CD14-positive monocyte (primary cell): ENCODE results near the gene PCGF3. TPM values are rescaled to one million over a fixed set of nuclear protein-coding genes. Genes with fewer than 3 reads are reported as not detected.
A peak's percentile ranks its signal among the peaks of the same experiment; 100 is the strongest.

Source experiments
- DNase-seq, 3 donors: peaks; one replicate each; pipeline ENCODE4 v3.0.0-alpha.2; 2011 to 2022
- H2AFZ ChIP-seq: 2 replicates; pipeline ENCODE4 v1.6.0; 2012; ENCODE audit warnings: mild to moderate bottlenecking, low read depth, low read length, inconsistent platforms; ENCODE audit not compliant: insufficient read depth, poor library complexity, severe bottlenecking
- H3K27ac ChIP-seq, 2 donors: 1 replicate in 1 of 2; 2 replicates in 1 of 2; pipeline ENCODE4 v1.5.1; 2012 to 2013; ENCODE audit warnings: low read length in 2 of 2, control low read depth in 1 of 2, inconsistent platforms in 1 of 2, low read depth in 1 of 2, mild to moderate bottlenecking in 1 of 2
- H3K27me3 ChIP-seq, 2 donors: one replicate each; pipeline versions ENCODE4 v1.6.0 to v1.6.1; 2011 to 2013; ENCODE audit warnings: low read length in 2 of 2; ENCODE audit not compliant: control insufficient read depth in 2 of 2, insufficient read depth in 2 of 2
- H3K36me3 ChIP-seq, 2 donors: replicated peaks in 1 of 2; 1 replicate in 1 of 2; 2 replicates in 1 of 2; pipeline versions ENCODE4 v1.5.1 to v1.6.1; 2012 to 2013; ENCODE audit warnings: low read length in 2 of 2, control low read depth in 1 of 2, inconsistent platforms in 1 of 2, mild to moderate bottlenecking in 1 of 2; ENCODE audit not compliant: insufficient read depth in 2 of 2, control insufficient read depth in 1 of 2
- H3K4me1 ChIP-seq, 2 donors: 1 replicate in 1 of 2; 2 replicates in 1 of 2; pipeline versions ENCODE4 v1.5.1 to v1.6.1; 2012 to 2013; ENCODE audit warnings: low read length in 2 of 2, control low read depth in 1 of 2, inconsistent platforms in 1 of 2, mild to moderate bottlenecking in 1 of 2, moderate library complexity in 1 of 2; ENCODE audit not compliant: insufficient read depth in 2 of 2, control insufficient read depth in 1 of 2
- H3K4me2 ChIP-seq: replicated peaks from 2 replicates; pipeline ENCODE3; 2012; ENCODE audit warnings: low read length, moderate library complexity, mild to moderate bottlenecking; ENCODE audit not compliant: poor library complexity, severe bottlenecking; ENCODE audit errors: extremely low read depth
- H3K4me3 ChIP-seq, 3 experiments: fragments of 200-600 bp in 1 of 3; sonication (generic) in 1 of 3; replicated peaks in 1 of 3; 1 replicate in 2 of 3; 2 replicates in 1 of 3; pipeline ENCODE4 v1.5.1; 2011 to 2013; ENCODE audit warnings: low read length in 3 of 3, mild to moderate bottlenecking in 3 of 3, control low read depth in 2 of 3, low read depth in 2 of 3, inconsistent platforms in 1 of 3, moderate library complexity in 1 of 3
- H3K79me2 ChIP-seq: 2 replicates; pipeline ENCODE4 v1.6.0; 2012; ENCODE audit warnings: mild to moderate bottlenecking, control low read depth, inconsistent platforms, low read length, moderate library complexity; ENCODE audit not compliant: insufficient read depth
- H3K9ac ChIP-seq: 2 replicates; pipeline ENCODE4 v1.6.0; 2017; ENCODE audit warnings: low read length, mild to moderate bottlenecking; ENCODE audit not compliant: insufficient read depth, poor library complexity, severe bottlenecking
- H3K9me3 ChIP-seq, 2 donors: replicated peaks in 1 of 2; 1 replicate in 1 of 2; 2 replicates in 1 of 2; pipeline versions ENCODE4 v1.5.1 to v1.6.1; 2012 to 2013; ENCODE audit warnings: low read length in 2 of 2, control low read depth in 1 of 2; ENCODE audit not compliant: control insufficient read depth in 1 of 2, insufficient read depth in 1 of 2
- H4K20me1 ChIP-seq: 2 replicates; pipeline ENCODE4 v1.6.0; 2012; ENCODE audit warnings: mild to moderate bottlenecking, low read length, control low read depth, moderate library complexity; ENCODE audit not compliant: insufficient read depth
- H3K27ac Mint-ChIP-seq, 7 donors: one replicate each; pipeline ENCODE4 v1.8.0; 2020; ENCODE audit warnings: mild to moderate bottlenecking in 7 of 7, mixed read lengths in 7 of 7, moderate library complexity in 6 of 7, inconsistent platforms in 2 of 7
- H3K27me3 Mint-ChIP-seq, 3 donors: one replicate each; pipeline ENCODE4 v1.8.0; 2021 to 2022; ENCODE audit warnings: low read depth in 3 of 3, mild to moderate bottlenecking in 3 of 3, mixed read lengths in 3 of 3, moderate library complexity in 3 of 3, inconsistent platforms in 1 of 3
- H3K36me3 Mint-ChIP-seq, 2 donors: one replicate each; pipeline ENCODE4 v1.8.0; 2020; ENCODE audit warnings: mixed read lengths in 2 of 2, inconsistent platforms in 1 of 2, mild to moderate bottlenecking in 1 of 2
- H3K4me1 Mint-ChIP-seq: one replicate; pipeline ENCODE4 v1.8.0; 2020; ENCODE audit warnings: mild to moderate bottlenecking, mixed read lengths
- H3K4me3 Mint-ChIP-seq, 2 donors: one replicate each; pipeline ENCODE4 v1.8.0; 2020; ENCODE audit warnings: mild to moderate bottlenecking in 2 of 2, mixed read lengths in 2 of 2, moderate library complexity in 1 of 2
- H3K9me3 Mint-ChIP-seq, 7 donors: one replicate each; pipeline ENCODE4 v1.8.0; 2020 to 2022; ENCODE audit warnings: mixed read lengths in 7 of 7, mild to moderate bottlenecking in 6 of 7, moderate library complexity in 6 of 7, inconsistent platforms in 2 of 7
- WGBS: methylation state at CpG from one replicate; pipeline ENCODE4 v1.1.5; 2013; ENCODE audit warnings: missing lambda C conversion rate; ENCODE audit not compliant: insufficient coverage; 5-methylcytosine and 5-hydroxymethylcytosine counted together
- intact Hi-C, 2 donors: fragments of 100-400 bp; cut with micrococcal nuclease; formaldehyde crosslinking; loops; one replicate each; pipeline versions ENCODE4 v1.15.0 to v1.15.1; 2023
- polyA plus RNA-seq, 3 donors: library from polyadenylated mRNA; depleted of rRNA in 1 of 3; unstranded in 2 of 3; stranded (reverse) in 1 of 3; fragments of 300-500 nt in 2 of 3; fragments of >200 nt in 1 of 3; fragmentation: Illumina TruSeq in 2 of 3; gene quantifications; 1 replicate in 2 of 3; 2 replicates in 1 of 3; pipeline ENCODE4 v1.2.3, GENCODE V29; 2012 to 2021
- TF ChIP-seq, protein P1 (sequence below): fragments of 200-600 bp; IDR thresholded peaks from one replicate; pipeline ENCODE4 v1.8.0; 2022; ENCODE audit warnings: antibody characterized with exemption, mild to moderate bottlenecking

The PCGF3 gene
- polyA plus RNA-seq, 3 donors = 7.0 to 163 (median 8.3) TPM

DNA sequence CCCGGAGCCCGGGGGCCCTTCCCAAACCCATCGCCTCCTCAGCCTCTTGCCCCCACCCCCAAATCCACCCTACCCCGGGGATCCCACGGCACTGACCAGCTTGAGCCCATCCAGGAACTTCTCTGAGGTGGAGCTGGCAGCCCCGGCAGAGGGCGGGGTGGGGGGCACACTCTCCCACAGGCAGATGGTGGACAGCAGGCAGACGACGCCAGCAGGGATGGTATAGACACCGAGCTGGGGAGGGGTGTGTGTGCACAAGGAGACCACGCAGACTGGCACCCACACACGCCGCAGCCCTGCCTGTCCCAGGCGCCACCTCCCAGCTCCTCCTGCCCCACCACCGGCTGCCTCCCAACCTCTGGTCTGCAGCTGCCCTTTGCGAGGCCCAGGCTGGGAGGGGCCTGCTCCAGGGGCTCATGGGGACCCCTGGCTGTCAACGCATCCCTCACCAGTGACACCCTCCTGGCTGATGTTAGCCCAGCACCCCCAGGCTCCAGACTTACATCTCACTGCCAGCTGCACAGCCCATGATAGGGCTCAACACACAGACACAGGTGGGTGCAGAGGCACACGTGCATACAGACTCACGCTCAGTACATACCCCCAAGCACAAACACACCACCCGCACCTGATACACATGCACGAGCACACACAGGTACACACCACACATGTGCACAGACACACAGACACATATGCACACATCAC lies 20.9 kb upstream of the PCGF3 start:
- Histone ChIP-seq H4K20me1 (peaks cover 45% of the 10 kb centered on the region), H3K4me1 (peaks cover 53 to 62% of the 10 kb centered on the region in 2 donors), H3K36me3 (peaks cover 4 to 18% of the 10 kb centered on the region in 2 donors), H3K4me2 (no peak overlapping the region), H3K79me2 (peaks cover 31% of the 10 kb centered on the region), H2AFZ (no peak overlapping the region), H3K27me3 (no peaks in the 10 kb centered on the region), H3K4me3 (no peak overlapping the region), H3K9me3 (no peaks in the 10 kb centered on the region), H3K9ac (no peak overlapping the region), H3K27ac (no peak overlapping the region)
- peaks cover 12 to 23% of the 10 kb centered on the region in 2 donors for H3K36me3 Mint-ChIP-seq
- no peak overlapping the region for H3K4me3 Mint-ChIP-seq
- H3K9me3 Mint-ChIP-seq = peaks cover 0 to 2% (median 0%) of the 10 kb centered on the region in 7 donors
- no peak for DNase-seq
- 91% methylated on average over 16 of the region's 21 CpGs for WGBS
- intact Hi-C loops = loop anchor here in 1 of 2 donors (5.0 to 10.0 kb wide), 3 partner anchors 98 to 898 kb away; partner anchors contain the start of gene ZNF141
- peaks cover 50% of the 10 kb centered on the region for H3K4me1 Mint-ChIP-seq
- peaks cover 0 to 12% (median 4%) of the 10 kb centered on the region in 3 donors for H3K27me3 Mint-ChIP-seq
- peak overlapping the region in 3 of 7 donors; percentile 2 to 57 (median 25) for H3K27ac Mint-ChIP-seq
- TF ChIP-seq, protein P1, sequence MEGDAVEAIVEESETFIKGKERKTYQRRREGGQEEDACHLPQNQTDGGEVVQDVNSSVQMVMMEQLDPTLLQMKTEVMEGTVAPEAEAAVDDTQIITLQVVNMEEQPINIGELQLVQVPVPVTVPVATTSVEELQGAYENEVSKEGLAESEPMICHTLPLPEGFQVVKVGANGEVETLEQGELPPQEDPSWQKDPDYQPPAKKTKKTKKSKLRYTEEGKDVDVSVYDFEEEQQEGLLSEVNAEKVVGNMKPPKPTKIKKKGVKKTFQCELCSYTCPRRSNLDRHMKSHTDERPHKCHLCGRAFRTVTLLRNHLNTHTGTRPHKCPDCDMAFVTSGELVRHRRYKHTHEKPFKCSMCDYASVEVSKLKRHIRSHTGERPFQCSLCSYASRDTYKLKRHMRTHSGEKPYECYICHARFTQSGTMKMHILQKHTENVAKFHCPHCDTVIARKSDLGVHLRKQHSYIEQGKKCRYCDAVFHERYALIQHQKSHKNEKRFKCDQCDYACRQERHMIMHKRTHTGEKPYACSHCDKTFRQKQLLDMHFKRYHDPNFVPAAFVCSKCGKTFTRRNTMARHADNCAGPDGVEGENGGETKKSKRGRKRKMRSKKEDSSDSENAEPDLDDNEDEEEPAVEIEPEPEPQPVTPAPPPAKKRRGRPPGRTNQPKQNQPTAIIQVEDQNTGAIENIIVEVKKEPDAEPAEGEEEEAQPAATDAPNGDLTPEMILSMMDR = no peak

DNA sequence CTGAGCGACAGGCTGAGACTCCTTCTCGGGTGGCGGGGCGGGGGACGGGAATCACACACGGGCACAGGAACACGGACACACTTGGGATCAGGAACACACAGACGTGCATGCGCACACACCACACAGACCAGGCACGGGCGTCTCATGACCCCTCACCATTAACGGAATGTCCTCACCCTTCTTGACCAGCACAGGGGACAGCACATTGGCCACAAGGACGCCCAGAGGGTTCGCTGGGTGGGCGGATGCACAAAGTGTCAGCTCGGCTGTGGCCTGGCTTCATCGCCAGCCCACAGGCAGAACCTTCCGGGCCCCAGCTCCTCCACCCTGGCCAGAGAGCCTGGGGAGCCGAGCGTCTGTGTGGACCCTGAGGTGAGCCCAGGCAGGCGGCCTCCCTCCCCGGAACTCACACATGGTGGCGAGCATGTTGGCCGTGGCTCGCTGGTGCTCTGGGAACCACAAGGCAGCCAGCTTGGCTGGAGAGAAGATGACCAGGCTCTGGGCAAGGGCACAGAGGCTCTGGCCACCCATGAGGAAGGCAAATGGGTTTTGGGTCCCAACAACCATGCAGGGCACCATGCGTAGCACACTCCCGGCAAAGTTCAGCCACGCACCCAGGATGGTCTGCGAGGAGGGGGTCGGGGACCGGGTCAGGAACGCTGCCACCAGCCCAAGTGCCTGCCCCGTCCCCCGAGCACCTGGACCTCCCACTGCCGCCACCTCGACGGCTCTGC lies 19.8 kb upstream of the PCGF3 start:
- Mint-ChIP-seq H3K27ac (peak overlapping the region in 3 of 7 donors; percentile 22 to 70 (median 54)), H3K4me1 (peaks cover 51% of the 10 kb centered on the region), H3K4me3 (no peak overlapping the region), H3K9me3 (peaks cover 0 to 2% (median 0%) of the 10 kb centered on the region in 7 donors), H3K36me3 (peaks cover 12 to 23% of the 10 kb centered on the region in 2 donors), H3K27me3 (peaks cover 0 to under 1% (median 0%) of the 10 kb centered on the region in 3 donors)
- Histone ChIP-seq H4K20me1 (peaks cover 45% of the 10 kb centered on the region), H3K4me1 (peaks cover 54 to 63% of the 10 kb centered on the region in 2 donors), H3K9me3 (no peaks in the 10 kb centered on the region), H3K27ac (no peak overlapping the region), H2AFZ (no peak overlapping the region), H3K4me3 (no peak overlapping the region), H3K4me2 (no peak overlapping the region), H3K9ac (no peak overlapping the region), H3K79me2 (peaks cover 35% of the 10 kb centered on the region), H3K27me3 (no peaks in the 10 kb centered on the region), H3K36me3 (peaks cover 4 to 18% of the 10 kb centered on the region in 2 donors)
- DNase-seq = no peak
- 96% methylated on average over 34 of the region's 37 CpGs for WGBS
- intact Hi-C loops = loop anchor here in 1 of 2 donors (5.0 to 10.0 kb wide), 2 partner anchors 351 to 896 kb away; partner anchors contain the start of gene ZNF141
- TF ChIP-seq, protein P1 = no peak
